ENCODE measurements around the gene HNRNPD. TPM values are rescaled to one million over a fixed set of nuclear protein-coding genes. Genes with fewer than 3 reads are reported as not detected.
"Not testable (repeated sequence)": the region's sequence is repeated elsewhere in the genome, so short reads cannot be mapped to it uniquely, and the experiment has no call there.

HNRNPD gene
- polyA plus RNA-seq, 3 donors: 97.6 to 174 (median 149) TPM

DNA sequence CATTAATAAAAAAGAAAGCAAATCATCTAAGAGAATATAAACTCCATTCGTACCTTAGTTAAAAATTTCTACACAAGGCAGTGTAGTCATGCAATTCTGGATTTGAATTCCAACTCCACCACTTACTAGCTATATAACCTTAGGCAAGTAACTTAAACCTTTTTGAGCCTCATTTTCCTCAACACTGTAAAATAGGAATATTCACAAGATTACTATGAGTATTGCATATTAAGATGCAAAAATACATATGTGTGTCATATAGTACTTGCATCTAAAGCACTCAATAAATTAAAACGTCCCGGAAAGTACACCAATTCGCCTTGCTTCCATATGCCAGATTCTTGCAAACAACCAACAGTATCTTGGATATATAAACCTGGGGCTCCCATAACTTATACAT lies 42.0 kb downstream of the HNRNPD start:
- H3K4me1 ChIP-seq (ENCODE audit: control insufficient read depth in 1 of 2, insufficient read depth in 2 of 2, low read length in 2 of 2): no peaks in the 10 kb centered on the region
- H4K20me1 ChIP-seq (ENCODE audit: insufficient read depth, low read length): no peaks in the 10 kb centered on the region
- no peak overlapping the region for H3K4me3 ChIP-seq (replicated peaks in 1 of 3; ENCODE audit: low read depth in 2 of 3, low read length in 3 of 3)
- H3K36me3 ChIP-seq (replicated peaks in 1 of 2; ENCODE audit: control insufficient read depth in 1 of 2, insufficient read depth in 2 of 2, low read length in 2 of 2): no peaks in the 10 kb centered on the region
- Mint-ChIP-seq H3K27me3 (ENCODE audit: low read depth in 3 of 3) (no peaks in the 10 kb centered on the region), H3K27ac (no peak overlapping the region), H3K36me3 (peaks cover 0 to 2% of the 10 kb centered on the region in 2 donors), H3K4me1 (no peaks in the 10 kb centered on the region), H3K4me3 (no peak overlapping the region), H3K9me3 (peaks cover 7 to 28% (median 20%) of the 10 kb centered on the region in 7 donors)
- H3K79me2 ChIP-seq (ENCODE audit: insufficient read depth, low read length): no peaks in the 10 kb centered on the region
- no peaks in the 10 kb centered on the region for H3K27me3 ChIP-seq (ENCODE audit: control insufficient read depth in 2 of 2, insufficient read depth in 2 of 2, low read length in 2 of 2)
- DNase-seq: no peak
- peaks cover 0 to 12% of the 10 kb centered on the region in 2 donors for H3K9me3 ChIP-seq (replicated peaks in 1 of 2; ENCODE audit: control insufficient read depth in 1 of 2, insufficient read depth in 1 of 2, low read length in 2 of 2)
- TF ChIP-seq, protein P1, sequence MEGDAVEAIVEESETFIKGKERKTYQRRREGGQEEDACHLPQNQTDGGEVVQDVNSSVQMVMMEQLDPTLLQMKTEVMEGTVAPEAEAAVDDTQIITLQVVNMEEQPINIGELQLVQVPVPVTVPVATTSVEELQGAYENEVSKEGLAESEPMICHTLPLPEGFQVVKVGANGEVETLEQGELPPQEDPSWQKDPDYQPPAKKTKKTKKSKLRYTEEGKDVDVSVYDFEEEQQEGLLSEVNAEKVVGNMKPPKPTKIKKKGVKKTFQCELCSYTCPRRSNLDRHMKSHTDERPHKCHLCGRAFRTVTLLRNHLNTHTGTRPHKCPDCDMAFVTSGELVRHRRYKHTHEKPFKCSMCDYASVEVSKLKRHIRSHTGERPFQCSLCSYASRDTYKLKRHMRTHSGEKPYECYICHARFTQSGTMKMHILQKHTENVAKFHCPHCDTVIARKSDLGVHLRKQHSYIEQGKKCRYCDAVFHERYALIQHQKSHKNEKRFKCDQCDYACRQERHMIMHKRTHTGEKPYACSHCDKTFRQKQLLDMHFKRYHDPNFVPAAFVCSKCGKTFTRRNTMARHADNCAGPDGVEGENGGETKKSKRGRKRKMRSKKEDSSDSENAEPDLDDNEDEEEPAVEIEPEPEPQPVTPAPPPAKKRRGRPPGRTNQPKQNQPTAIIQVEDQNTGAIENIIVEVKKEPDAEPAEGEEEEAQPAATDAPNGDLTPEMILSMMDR (IDR thresholded peaks at IDR 0.05): no peak
- H3K4me2 ChIP-seq (replicated peaks; ENCODE audit: extremely low read depth, low read length, poor library complexity, severe bottlenecking): no peak overlapping the region
- H2AFZ ChIP-seq (ENCODE audit: insufficient read depth, low read depth, low read length, poor library complexity, severe bottlenecking): no peak overlapping the region
- H3K9ac ChIP-seq (ENCODE audit: insufficient read depth, low read length, poor library complexity, severe bottlenecking): no peak overlapping the region
- WGBS (ENCODE audit: insufficient coverage): 100% methylated on average over 1 of the region's 4 CpGs
- no peak overlapping the region for H3K27ac ChIP-seq (ENCODE audit: low read depth in 1 of 2, low read length in 2 of 2)
- intact Hi-C loops (cut with micrococcal nuclease): no loop called here

DNA sequence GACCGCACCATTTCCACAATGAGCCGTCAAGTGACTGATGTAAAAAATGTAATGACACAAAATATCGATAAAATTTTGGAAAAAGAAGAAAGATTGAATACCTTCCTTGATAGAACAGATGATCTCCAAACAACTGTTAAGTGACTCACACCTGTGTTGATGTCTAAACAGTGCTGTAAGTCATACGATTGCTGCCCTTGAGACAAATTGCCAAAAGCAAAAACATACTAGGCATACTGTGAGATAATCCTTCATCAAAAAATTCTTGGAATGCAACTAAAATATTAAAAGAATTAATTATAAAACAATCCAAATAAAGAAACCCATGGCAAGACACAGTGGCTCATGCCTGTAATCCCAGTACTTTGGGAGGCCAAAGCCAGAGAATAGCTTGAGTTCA lies 53.4 kb downstream of the HNRNPD start:
- H3K27me3 Mint-ChIP-seq (ENCODE audit: low read depth in 3 of 3): peaks cover 0 to 3% (median 2%) of the 10 kb centered on the region in 3 donors
- no peak overlapping the region for H3K9ac ChIP-seq (ENCODE audit: insufficient read depth, low read length, poor library complexity, severe bottlenecking)
- no peak overlapping the region for H3K27ac ChIP-seq (ENCODE audit: low read depth in 1 of 2, low read length in 2 of 2)
- H3K9me3 Mint-ChIP-seq: peaks cover 4 to 9% (median 6%) of the 10 kb centered on the region in 7 donors
- H2AFZ ChIP-seq (ENCODE audit: insufficient read depth, low read depth, low read length, poor library complexity, severe bottlenecking): no peak overlapping the region
- no peak overlapping the region for H3K4me2 ChIP-seq (replicated peaks; ENCODE audit: extremely low read depth, low read length, poor library complexity, severe bottlenecking)
- H3K4me1 Mint-ChIP-seq: peaks cover 8% of the 10 kb centered on the region
- no peaks in the 10 kb centered on the region for H3K36me3 ChIP-seq (replicated peaks in 1 of 2; ENCODE audit: control insufficient read depth in 1 of 2, insufficient read depth in 2 of 2, low read length in 2 of 2)
- H3K4me3 ChIP-seq (replicated peaks in 1 of 3; ENCODE audit: low read depth in 2 of 3, low read length in 3 of 3): no peak overlapping the region
- no peak overlapping the region for H3K4me3 Mint-ChIP-seq
- H3K4me1 ChIP-seq (ENCODE audit: control insufficient read depth in 1 of 2, insufficient read depth in 2 of 2, low read length in 2 of 2): no peaks in the 10 kb centered on the region
- H3K36me3 Mint-ChIP-seq: no peaks in the 10 kb centered on the region
- intact Hi-C loops (cut with micrococcal nuclease): no loop called here
- no peak for DNase-seq
- H3K27me3 ChIP-seq (ENCODE audit: control insufficient read depth in 2 of 2, insufficient read depth in 2 of 2, low read length in 2 of 2): no peaks in the 10 kb centered on the region
- WGBS (ENCODE audit: insufficient coverage): no CpG with 5 or more reads among the region's 4 CpGs
- no peaks in the 10 kb centered on the region for H4K20me1 ChIP-seq (ENCODE audit: insufficient read depth, low read length)
- TF ChIP-seq, protein P1 (IDR thresholded peaks at IDR 0.05): no peak
- no peaks in the 10 kb centered on the region for H3K79me2 ChIP-seq (ENCODE audit: insufficient read depth, low read length)
- H3K9me3 ChIP-seq (replicated peaks in 1 of 2; ENCODE audit: control insufficient read depth in 1 of 2, insufficient read depth in 1 of 2, low read length in 2 of 2): peaks cover 0 to 4% of the 10 kb centered on the region in 2 donors
- H3K27ac Mint-ChIP-seq: no peak overlapping the region

DNA sequence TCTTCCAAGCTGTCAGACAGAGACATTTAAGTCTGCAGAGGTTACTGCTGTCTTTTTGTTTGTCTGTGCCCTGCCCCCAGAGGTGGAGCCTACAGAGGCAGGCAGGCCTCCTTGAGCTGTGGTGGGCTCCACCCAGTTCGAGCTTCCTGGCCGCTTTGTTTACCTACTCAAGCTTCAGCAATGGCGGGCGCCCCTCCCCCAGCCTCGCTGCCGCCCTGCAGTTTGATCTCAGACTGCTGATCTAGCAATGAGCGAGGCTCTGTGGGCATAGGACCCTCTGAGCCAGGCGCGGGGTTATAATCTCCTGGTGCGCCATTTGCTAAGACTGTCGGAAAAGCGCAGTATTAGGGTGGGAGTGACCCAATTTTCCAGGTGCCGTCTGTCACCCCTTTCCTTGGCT lies 70.7 kb downstream of the HNRNPD start:
- H3K4me1 ChIP-seq (ENCODE audit: control insufficient read depth in 1 of 2, insufficient read depth in 2 of 2, low read length in 2 of 2); H3K36me3 Mint-ChIP-seq; DNase-seq; H3K27ac Mint-ChIP-seq; H3K4me3 ChIP-seq (replicated peaks in 1 of 3; ENCODE audit: low read depth in 2 of 3, low read length in 3 of 3); H3K4me1 Mint-ChIP-seq; H3K9ac ChIP-seq (ENCODE audit: insufficient read depth, low read length, poor library complexity, severe bottlenecking); H4K20me1 ChIP-seq (ENCODE audit: insufficient read depth, low read length); H3K27me3 ChIP-seq (ENCODE audit: control insufficient read depth in 2 of 2, insufficient read depth in 2 of 2, low read length in 2 of 2); H3K79me2 ChIP-seq (ENCODE audit: insufficient read depth, low read length); H2AFZ ChIP-seq (ENCODE audit: insufficient read depth, low read depth, low read length, poor library complexity, severe bottlenecking); H3K27ac ChIP-seq (ENCODE audit: low read depth in 1 of 2, low read length in 2 of 2); H3K27me3 Mint-ChIP-seq (ENCODE audit: low read depth in 3 of 3); H3K4me3 Mint-ChIP-seq; H3K4me2 ChIP-seq (replicated peaks; ENCODE audit: extremely low read depth, low read length, poor library complexity, severe bottlenecking); H3K9me3 ChIP-seq (replicated peaks in 1 of 2; ENCODE audit: control insufficient read depth in 1 of 2, insufficient read depth in 1 of 2, low read length in 2 of 2); H3K36me3 ChIP-seq (replicated peaks in 1 of 2; ENCODE audit: control insufficient read depth in 1 of 2, insufficient read depth in 2 of 2, low read length in 2 of 2); intact Hi-C loops (cut with micrococcal nuclease): not testable (repeated sequence)
- H3K9me3 Mint-ChIP-seq: peaks cover 10 to 34% (median 17%) of the 10 kb centered on the region in 7 donors
- WGBS (ENCODE audit: insufficient coverage): 100% methylated on average over 1 of the region's 13 CpGs

Data from CD14-positive monocyte (primary cell).